Endothelial cell of umbilical vein (primary cell): ENCODE data around the gene HELZ2. TPM values are rescaled to one million over a fixed set of nuclear protein-coding genes. Genes with fewer than 3 reads are reported as not detected.

Experiments used
- BruUV-seq: library from RNA; stranded (reverse); fragments of 400-500 nt; replicated peaks from 2 replicates; lab custom pipeline; 2021; lab: Mats Ljungman, UMichigan
- CTCF ChIA-PET: fragments of 300-600, 350-600 bp; sonication (Branson Sonifier 250); formaldehyde crosslinking; loops from one replicate; lab custom pipeline; 2021; ENCODE audit warnings: antibody characterized with exemption, inconsistent platforms; lab: Charles Lee
- POLR2A ChIA-PET: fragments of 300-600, 350-600 bp; sonication (Branson Sonifier 250); formaldehyde crosslinking; loops from one replicate; lab custom pipeline; 2021; ENCODE audit warnings: antibody characterized with exemption, inconsistent platforms; lab: Charles Lee
- DNase-seq: peaks from one replicate; pipeline ENCODE4 v3.0.0-alpha.2; 2011; ENCODE audit warnings: low read depth, low spot score
- FAIRE-seq: peaks from 2 replicates; lab custom pipeline; 2011; peaks lifted over from hg19 to GRCh38; lab: Jason Lieb, UNC
- H2AFZ ChIP-seq: 2 replicates; pipeline ENCODE4 v1.6.0; 2012; ENCODE audit warnings: low read depth, low read length, control low read depth, inconsistent platforms
- H3K27ac ChIP-seq: 2 replicates; pipeline ENCODE4 v1.5.1; 2011; ENCODE audit warnings: low read depth, mild to moderate bottlenecking, control low read depth, low read length, moderate library complexity; ENCODE audit not compliant: insufficient read depth
- H3K27me3 ChIP-seq, 2 experiments: 2 replicates each; pipeline versions ENCODE4 v1.6.0 to v1.6.1; 2011; ENCODE audit warnings: low read length in 2 of 2, mixed read lengths in 1 of 2; ENCODE audit not compliant: control insufficient read depth in 2 of 2, insufficient read depth in 2 of 2
- H3K36me3 ChIP-seq, 2 experiments: 2 replicates in 1 of 2; 3 replicates in 1 of 2; pipeline ENCODE4 v1.5.1; 2011; ENCODE audit warnings: low read length in 2 of 2, mild to moderate bottlenecking in 1 of 2, moderate library complexity in 1 of 2; ENCODE audit not compliant: control insufficient read depth in 2 of 2, insufficient read depth in 2 of 2; ENCODE audit errors: extremely low read depth in 1 of 2
- H3K4me1 ChIP-seq: 3 replicates; pipeline ENCODE4 v1.5.1; 2011; ENCODE audit warnings: mild to moderate bottlenecking, low read length; ENCODE audit not compliant: control insufficient read depth, insufficient read depth; ENCODE audit errors: extremely low read depth
- H3K4me2 ChIP-seq: 2 replicates; pipeline ENCODE4 v1.6.1; 2011; ENCODE audit warnings: low read length, control low read depth, mixed read lengths; ENCODE audit not compliant: insufficient read depth
- H3K4me3 ChIP-seq, 3 experiments: fragments of 200-600 bp in 1 of 3; sonication (generic), shearing (Covaris generic) in 1 of 3; replicated peaks in 1 of 3; 2 replicates each; pipeline ENCODE4 v1.5.1; 2011 to 2016; ENCODE audit warnings: control low read depth in 3 of 3, low read length in 3 of 3, mild to moderate bottlenecking in 2 of 3, inconsistent platforms in 1 of 3, low read depth in 1 of 3, moderate library complexity in 1 of 3; ENCODE audit not compliant: insufficient read depth in 1 of 3
- H3K79me2 ChIP-seq: 2 replicates; pipeline ENCODE4 v1.6.0; 2012; ENCODE audit warnings: low read length, inconsistent platforms; ENCODE audit not compliant: control insufficient read depth, insufficient read depth
- H3K9ac ChIP-seq: replicated peaks from 2 replicates; pipeline ENCODE3; 2011; ENCODE audit warnings: low read length, control low read depth; ENCODE audit not compliant: insufficient read depth; ENCODE audit errors: extremely low read depth
- H3K9me1 ChIP-seq: replicated peaks from 3 replicates; pipeline ENCODE4 v1.6.0; 2011; ENCODE audit warnings: mild to moderate bottlenecking, low read length; ENCODE audit not compliant: control insufficient read depth, insufficient read depth; ENCODE audit errors: extremely low read depth
- H3K9me3 ChIP-seq: replicated peaks from 2 replicates; pipeline ENCODE4 v1.5.1; 2012; ENCODE audit warnings: low read length, inconsistent platforms; ENCODE audit not compliant: control insufficient read depth, insufficient read depth
- H4K20me1 ChIP-seq: replicated peaks from 2 replicates; pipeline ENCODE3; 2011; ENCODE audit warnings: mild to moderate bottlenecking, low read length; ENCODE audit not compliant: control insufficient read depth, insufficient read depth; ENCODE audit errors: extremely low read depth
- FOS ChIP-seq: IDR thresholded peaks from 2 replicates; pipeline ENCODE4 v1.6.1; 2011; ENCODE audit warnings: mild to moderate bottlenecking, low read length, moderate library complexity, borderline replicate concordance; ENCODE audit not compliant: insufficient read depth
- GATA2 ChIP-seq: IDR thresholded peaks from 2 replicates; pipeline ENCODE4 v1.7.0; 2011; ENCODE audit warnings: low read depth, mild to moderate bottlenecking, moderate library complexity, mixed read lengths, low read length; ENCODE audit not compliant: insufficient read length, insufficient read depth
- JUN ChIP-seq: IDR thresholded peaks from 2 replicates; pipeline ENCODE4 v1.6.1; 2011; ENCODE audit warnings: borderline replicate concordance, low read depth; ENCODE audit not compliant: insufficient read length, insufficient read depth
- MYC ChIP-seq: IDR thresholded peaks from one replicate; pipeline ENCODE4 v1.6.1; 2011; ENCODE audit warnings: mild to moderate bottlenecking, low read depth, low read length
- POLR2AphosphoS5 ChIP-seq: IDR thresholded peaks from 2 replicates; pipeline ENCODE4 v1.6.1; 2012; ENCODE audit warnings: low read depth, mild to moderate bottlenecking, control low read depth, low read length, moderate library complexity; ENCODE audit not compliant: insufficient read depth
- dilution Hi-C: fragments of 300-500 bp; cut with MboI; formaldehyde crosslinking; loops from one replicate; pipeline ENCODE4 v1.15.0; 2019; ENCODE audit warnings: low sequenced_read_pairs; ENCODE audit not compliant: extremely low pct_ligation_motif_present
- intact Hi-C: fragments of 100-400 bp; cut with micrococcal nuclease; formaldehyde crosslinking; loops from one replicate; pipeline ENCODE4 v1.10.0; 2022
- polyA plus RNA-seq, 4 experiments: library from polyadenylated mRNA; depleted of rRNA in 3 of 4; stranded (reverse) in 3 of 4; unstranded in 1 of 4; fragments of >200 nt; gene quantifications; 2 replicates each; pipeline versions ENCODE4 v1.2.1 to v1.2.3, GENCODE V29; 2011 to 2012; ENCODE audit warnings: missing spikeins in 1 of 4
- total RNA-seq: library from RNA; stranded (reverse); gene quantifications from 2 replicates; pipeline ENCODE4 v1.2.3, GENCODE V29; 2021
- TF ChIP-seq, protein P1 (sequence below), 2 donors: IDR thresholded peaks; 1 replicate in 1 of 2; 2 replicates in 1 of 2; pipeline ENCODE4 v1.5.1; 2011; ENCODE audit warnings: low read length in 2 of 2, mild to moderate bottlenecking in 2 of 2, moderate library complexity in 2 of 2, control low read depth in 1 of 2, inconsistent platforms in 1 of 2, low read depth in 1 of 2; ENCODE audit not compliant: insufficient read depth in 1 of 2; ENCODE audit errors: extremely low read depth in 1 of 2

The HELZ2 gene
- total and polyA plus RNA-seq, 2 donors (not counting 3 experiments of a cell fraction or from before 2014, with no cell fraction given), result 10.6 to 33.2 TPM

DNA sequence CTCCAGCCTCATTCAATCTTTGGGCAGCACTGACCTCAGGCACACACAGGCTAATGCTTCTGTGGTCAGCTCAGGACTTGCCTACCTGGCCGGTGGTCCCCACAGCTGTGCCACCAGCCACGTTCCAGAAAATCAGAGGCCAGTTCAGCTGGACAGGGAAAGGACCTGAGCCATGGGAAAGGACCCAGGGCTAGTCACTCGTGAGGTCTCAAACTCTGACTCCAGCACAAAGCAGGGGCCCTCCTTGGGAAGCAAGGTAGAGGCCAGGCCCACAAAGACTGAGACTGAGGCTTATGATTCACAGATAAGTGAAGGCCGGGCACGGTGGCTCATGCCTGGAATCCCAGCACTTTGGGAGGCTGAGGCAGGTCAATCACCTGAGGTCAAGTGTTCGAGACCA is 22.4 kb upstream of the HELZ2 start:
- H3K4me1 ChIP-seq, result no peaks in the 10 kb centered on the region
- dilution Hi-C loops, result no loop called here

More for the DNA sequence above, 22.4 kb upstream of the HELZ2 start:
- no peak for TF ChIP-seq POLR2AphosphoS5
- TF ChIP-seq, protein P1, sequence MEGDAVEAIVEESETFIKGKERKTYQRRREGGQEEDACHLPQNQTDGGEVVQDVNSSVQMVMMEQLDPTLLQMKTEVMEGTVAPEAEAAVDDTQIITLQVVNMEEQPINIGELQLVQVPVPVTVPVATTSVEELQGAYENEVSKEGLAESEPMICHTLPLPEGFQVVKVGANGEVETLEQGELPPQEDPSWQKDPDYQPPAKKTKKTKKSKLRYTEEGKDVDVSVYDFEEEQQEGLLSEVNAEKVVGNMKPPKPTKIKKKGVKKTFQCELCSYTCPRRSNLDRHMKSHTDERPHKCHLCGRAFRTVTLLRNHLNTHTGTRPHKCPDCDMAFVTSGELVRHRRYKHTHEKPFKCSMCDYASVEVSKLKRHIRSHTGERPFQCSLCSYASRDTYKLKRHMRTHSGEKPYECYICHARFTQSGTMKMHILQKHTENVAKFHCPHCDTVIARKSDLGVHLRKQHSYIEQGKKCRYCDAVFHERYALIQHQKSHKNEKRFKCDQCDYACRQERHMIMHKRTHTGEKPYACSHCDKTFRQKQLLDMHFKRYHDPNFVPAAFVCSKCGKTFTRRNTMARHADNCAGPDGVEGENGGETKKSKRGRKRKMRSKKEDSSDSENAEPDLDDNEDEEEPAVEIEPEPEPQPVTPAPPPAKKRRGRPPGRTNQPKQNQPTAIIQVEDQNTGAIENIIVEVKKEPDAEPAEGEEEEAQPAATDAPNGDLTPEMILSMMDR (IDR thresholded peaks at IDR 0.05; ENCODE audit: extremely low read depth in 1 of 2, insufficient read depth in 1 of 2, low read depth in 1 of 2, low read length in 2 of 2), result no peak
- no peak for TF ChIP-seq MYC
- TF ChIP-seq GATA2, result no peak
- no peak for TF ChIP-seq JUN
- no peak for TF ChIP-seq FOS
- Histone ChIP-seq H3K9ac (no peak overlapping the region), H4K20me1 (no peaks in the 10 kb centered on the region), H3K79me2 (no peaks in the 10 kb centered on the region), H3K36me3 (peaks cover 0 to 21% of the 10 kb centered on the region in 2 experiments), H3K9me3 (no peaks in the 10 kb centered on the region), H3K4me3 (no peak overlapping the region), H3K27me3 (no peaks in the 10 kb centered on the region), H3K4me2 (no peak overlapping the region), H2AFZ (no peak overlapping the region), H3K27ac (no peak overlapping the region), H3K9me1 (no peaks in the 10 kb centered on the region)
- ChIA-PET POLR2A (interaction anchor here (0.5 kb wide), 1 partner anchor 177 kb away, joined by 4 read pairs; no protein-coding TSS in a partner anchor), CTCF (no interaction called here)
- no TSS peak for BruUV-seq
- DNase-seq (no peak), FAIRE-seq (no peak)
- intact Hi-C loops, result loop anchor here (10.0 kb wide), 1 partner anchor 432 kb away; no protein-coding TSS in a partner anchor
